Stimulated activated CD8-positive, alpha-beta memory T cell treated with anti-CD3 and anti-CD28 coated beads, Interleukin-12 subunit alpha, Interleukin-12 subunit beta, amount 100 ng/mL, for 1 hour (primary cell): Measurements from ENCODE around the gene TNN.
"Not testable (repeated sequence)": the region's sequence is repeated elsewhere in the genome, so short reads cannot be mapped to it uniquely, and the experiment has no call there.

Experiments used
- DNase-seq: peaks from one replicate; pipeline ENCODE4 v3.0.0-alpha.2; 2020; ENCODE audit warnings: low read depth

The TNN gene, protein sequence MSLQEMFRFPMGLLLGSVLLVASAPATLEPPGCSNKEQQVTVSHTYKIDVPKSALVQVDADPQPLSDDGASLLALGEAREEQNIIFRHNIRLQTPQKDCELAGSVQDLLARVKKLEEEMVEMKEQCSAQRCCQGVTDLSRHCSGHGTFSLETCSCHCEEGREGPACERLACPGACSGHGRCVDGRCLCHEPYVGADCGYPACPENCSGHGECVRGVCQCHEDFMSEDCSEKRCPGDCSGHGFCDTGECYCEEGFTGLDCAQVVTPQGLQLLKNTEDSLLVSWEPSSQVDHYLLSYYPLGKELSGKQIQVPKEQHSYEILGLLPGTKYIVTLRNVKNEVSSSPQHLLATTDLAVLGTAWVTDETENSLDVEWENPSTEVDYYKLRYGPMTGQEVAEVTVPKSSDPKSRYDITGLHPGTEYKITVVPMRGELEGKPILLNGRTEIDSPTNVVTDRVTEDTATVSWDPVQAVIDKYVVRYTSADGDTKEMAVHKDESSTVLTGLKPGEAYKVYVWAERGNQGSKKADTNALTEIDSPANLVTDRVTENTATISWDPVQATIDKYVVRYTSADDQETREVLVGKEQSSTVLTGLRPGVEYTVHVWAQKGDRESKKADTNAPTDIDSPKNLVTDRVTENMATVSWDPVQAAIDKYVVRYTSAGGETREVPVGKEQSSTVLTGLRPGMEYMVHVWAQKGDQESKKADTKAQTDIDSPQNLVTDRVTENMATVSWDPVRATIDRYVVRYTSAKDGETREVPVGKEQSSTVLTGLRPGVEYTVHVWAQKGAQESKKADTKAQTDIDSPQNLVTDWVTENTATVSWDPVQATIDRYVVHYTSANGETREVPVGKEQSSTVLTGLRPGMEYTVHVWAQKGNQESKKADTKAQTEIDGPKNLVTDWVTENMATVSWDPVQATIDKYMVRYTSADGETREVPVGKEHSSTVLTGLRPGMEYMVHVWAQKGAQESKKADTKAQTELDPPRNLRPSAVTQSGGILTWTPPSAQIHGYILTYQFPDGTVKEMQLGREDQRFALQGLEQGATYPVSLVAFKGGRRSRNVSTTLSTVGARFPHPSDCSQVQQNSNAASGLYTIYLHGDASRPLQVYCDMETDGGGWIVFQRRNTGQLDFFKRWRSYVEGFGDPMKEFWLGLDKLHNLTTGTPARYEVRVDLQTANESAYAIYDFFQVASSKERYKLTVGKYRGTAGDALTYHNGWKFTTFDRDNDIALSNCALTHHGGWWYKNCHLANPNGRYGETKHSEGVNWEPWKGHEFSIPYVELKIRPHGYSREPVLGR (N-terminal part only)

DNA sequence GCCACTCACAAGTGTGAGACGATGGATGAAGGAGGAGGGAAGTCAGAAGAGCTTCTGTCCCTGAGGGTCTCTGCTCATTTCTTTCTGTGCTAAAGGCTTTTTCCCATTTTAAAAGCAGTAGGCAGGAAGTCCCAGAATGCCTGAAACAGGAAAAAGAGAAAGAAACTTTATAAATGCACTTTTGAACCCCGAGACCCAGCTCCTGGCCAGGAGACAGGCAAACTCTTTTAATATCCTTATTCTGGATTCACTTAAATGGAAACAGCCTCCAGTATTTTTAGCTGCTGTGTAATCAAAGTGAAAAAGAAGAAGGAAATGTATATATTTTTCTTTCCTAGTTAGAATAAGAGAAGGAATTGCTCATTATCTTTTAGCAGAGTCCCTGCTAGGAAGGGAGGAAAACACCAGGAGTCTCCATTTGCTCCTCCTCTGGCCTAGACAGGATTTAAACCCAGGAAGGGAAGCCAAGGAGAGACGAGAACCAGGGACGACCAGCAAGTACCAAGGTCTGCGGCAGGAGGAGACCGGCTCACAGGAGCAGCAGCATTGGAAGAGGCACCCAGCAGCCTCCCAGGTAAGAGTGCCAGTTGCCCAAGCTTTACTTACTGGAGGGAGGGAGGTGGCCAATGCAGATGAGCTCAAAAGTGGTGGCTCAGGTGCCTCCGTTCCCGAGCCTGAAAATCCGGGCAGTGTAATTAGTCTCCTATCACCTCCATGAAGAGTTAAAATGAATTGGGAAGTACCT is at the start of gene TNN:
TNN (plus strand) TSS at position 472 of the 745 bp plus-strand sequence. CDS start 9,586 bp downstream, outside the sequence.
- DNase-seq, result no peak

DNA sequence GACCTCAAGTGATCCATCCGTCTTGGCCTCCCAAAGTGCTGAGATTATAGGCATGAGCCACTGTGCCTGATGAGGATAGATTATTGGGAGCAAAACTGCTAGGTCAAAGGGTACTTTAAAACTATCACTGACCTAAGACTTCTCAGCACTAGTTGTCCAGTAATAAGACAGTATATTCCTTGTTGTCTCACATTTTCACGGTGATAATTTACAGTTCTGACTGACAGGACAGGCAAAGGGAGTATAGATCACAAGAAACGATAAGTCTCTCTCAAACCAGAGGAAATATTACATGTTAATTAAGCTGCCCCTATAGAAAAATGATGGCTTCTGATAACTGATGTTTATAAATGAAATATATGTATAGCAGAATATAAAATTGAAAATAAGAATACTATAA is 48.1 kb upstream of the TNN start:
- no peak for DNase-seq

DNA sequence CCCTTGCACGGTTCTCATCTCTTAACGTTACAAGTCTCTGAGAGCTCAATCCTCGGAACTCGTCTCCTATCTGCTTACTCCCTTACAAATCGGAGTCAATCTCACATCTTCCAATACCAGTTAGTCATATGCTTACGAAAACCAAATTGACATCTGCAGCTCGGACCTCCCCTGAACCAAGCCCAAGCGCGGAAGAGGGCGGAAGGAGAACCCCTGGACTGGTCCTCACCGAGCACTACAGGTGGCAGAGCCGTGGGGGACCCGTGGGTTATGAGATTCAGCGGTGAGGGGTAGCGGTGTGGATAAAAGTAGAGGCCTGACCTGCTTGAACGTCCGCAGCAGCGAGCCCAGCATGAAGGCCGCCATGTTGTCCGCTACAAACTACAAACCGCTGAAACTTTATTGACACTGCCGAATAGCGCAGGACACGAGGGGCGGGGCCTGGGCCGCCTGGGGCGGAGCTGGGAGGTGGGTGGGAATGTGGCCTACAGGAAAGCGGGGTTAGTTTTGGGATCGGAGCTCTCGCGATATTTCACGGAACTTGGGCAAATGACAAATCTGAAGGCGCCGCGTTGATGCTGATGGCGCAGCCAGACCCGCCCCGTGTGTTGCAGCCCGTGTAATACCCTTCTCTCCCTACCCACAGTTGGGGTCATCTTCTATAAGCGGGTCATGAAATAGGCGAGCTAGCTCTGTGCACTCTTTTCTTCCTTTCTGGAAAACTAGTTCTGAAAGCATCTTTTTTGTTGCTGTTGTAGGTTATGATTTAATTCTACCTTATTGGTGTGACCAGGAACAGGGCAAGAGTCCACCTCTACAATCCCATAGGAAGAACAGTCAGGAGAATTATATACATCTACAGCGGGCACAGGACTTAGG is 44.4 kb upstream of the TNN start, which contains the start of gene MRPS14:
MRPS14 (minus strand) TSS at position 383 of the 879 bp plus-strand sequence; CDS start at position 366, 17 bp downstream.
- DNase-seq, result peak; percentile 97

DNA sequence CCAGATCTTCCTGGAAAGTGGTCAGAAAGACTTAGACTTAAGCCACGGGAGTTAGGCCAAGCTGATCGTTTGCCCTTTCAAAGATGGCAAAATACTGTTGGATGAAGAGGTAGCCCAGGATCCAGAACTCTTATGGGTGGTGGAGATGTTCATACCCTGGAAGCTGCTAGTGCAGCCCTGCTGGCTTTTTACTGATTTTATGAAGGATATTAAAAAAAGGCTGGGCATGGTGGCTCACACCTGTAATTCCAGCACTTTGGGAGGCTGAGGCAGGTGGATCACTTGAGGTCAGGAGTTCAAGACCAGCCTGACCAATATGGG is 43.8 kb upstream of the TNN start:
- DNase-seq, result not testable (repeated sequence)

DNA sequence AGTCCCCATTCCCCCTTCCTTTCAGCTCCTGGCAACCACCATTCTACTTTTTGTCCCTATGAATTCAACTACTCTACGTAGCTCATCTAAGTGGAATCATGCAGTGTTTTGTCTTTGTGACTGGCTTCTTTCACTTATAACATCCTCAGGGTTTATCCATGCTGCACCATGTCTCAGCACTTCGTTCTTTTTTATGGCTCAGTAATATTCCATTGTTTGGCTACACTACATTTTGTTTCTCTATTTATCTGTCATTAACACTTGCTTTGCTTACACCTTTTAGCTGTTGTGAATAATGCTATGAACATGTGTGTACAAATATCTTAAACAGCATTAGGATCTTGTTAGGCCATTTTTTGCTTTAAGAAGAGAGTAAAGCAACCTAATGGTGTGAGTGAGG is 42.9 kb upstream of the TNN start:
- DNase-seq, result no peak

DNA sequence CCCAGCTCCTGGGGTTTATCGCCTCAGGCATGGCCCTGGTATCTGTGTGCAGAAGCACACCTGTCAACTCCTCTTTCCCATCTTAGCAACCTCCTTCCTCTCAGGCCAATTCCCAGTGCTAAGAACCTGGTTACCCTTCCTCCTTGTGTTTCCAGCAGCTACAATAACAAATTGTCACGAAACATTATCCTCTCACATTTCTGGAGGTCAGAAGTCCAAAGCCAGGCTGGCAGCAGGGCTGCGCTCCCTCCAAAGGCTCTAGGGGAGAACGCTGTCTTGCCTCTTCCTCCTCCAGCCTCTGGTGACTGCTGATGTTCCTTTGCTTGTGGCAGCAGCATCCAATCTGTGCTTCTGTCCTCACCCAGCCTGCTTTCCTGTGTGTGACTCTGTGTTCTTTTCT is 33.7 kb upstream of the TNN start:
- no peak for DNase-seq

DNA sequence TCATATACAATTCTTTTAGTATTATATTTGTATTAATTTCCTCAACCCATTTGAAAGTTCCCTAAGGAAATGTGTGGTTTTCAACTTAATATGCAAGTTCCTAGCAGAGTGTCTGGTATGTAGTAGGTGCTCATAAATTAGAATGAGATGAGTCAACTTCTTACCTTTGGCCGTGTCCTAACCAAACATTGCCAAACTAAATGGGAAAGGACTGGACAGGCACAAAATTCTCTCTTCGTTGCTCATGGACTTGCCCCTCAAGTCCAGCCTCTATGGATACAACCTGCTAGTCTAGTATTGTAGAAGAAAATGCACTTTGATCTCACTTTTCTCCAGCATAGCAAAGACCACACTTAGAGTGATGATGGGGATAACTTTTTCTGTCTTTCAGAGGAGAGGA is 32.9 kb upstream of the TNN start:
- no peak for DNase-seq

DNA sequence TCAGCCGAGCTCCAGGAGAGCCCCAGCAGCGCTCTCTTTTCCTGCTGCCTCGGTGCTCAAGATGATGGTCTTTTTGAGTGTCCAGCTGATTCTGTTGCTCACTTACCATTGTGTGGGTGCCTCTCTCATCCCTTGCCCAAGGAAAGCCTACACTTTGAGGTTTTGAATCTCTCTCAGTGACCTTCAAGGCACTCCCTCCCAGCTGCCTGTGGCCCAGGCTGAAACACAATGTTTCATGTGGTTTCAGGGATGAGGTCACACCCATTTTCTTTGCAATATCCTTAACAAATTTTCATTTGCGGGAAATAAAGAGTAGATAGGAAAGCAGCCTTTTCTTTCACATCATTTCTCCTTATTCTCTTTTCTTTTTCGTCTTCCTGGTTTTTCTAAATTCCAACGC is 31.8 kb upstream of the TNN start:
- DNase-seq, result no peak

DNA sequence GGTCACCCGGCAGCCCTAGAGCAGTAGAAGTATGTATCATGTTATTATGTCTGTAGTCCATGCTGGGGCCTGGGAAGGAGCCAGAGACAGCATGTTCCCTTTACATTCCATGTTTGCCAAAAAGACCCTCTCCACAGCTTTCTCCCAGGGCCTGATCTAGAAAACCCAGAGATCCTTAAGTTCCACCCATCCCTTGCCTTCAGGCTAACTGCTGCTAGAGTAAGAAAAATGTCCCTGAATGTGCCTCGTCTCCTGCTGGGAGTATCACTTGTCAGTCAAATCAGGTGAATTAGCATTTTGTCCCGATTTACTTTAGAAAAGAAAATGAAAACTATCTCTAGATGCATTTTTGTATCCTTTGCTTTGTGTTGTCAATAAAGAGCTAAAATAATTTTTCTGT is 31.2 kb upstream of the TNN start:
- no peak for DNase-seq

DNA sequence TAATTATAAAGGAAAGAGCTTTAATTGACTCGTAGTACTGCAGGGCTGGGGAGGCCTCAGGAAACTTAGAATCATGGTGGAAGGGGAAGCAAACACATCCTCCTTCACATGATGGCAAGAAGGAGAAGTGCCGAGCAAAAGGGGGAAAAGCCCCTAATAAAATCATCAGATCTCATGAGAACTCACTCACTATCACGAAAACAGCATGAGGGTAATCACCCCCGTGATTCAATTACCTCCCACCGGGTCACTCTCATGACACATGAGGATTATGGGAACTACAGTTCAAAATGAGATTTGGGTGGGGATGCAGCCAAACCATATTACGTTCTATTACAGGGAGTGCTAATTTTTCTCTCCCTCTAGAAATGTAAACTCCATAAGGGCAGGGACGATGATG is 30.2 kb upstream of the TNN start:
- DNase-seq, result no peak

DNA sequence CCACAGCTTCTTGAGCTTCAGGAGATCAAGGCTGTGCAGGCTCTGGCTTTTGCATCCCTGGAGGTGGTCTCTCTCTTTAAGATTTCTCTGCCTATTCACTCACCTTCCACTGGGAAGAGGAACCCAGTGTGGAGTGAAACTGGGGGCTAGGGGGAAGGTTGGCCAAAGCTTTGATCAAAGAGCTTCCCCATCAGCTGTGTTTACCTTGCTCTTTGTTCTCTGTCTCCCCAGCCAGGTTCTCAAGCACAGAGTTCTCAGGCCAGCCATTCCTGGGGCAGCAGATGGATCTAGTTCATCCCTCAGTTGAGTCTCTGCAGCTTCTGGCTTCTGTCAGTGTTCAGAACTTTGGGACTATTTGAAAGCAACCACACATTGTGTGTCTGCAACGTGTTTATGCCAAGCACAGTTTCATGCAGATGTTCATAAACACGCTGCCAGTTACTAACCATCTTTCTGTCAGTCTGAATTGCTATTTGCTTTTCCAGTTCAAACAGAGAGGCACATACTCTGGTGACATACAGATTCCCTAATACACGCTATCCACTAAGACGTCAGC is 27.2 kb upstream of the TNN start:
- no peak for DNase-seq

DNA sequence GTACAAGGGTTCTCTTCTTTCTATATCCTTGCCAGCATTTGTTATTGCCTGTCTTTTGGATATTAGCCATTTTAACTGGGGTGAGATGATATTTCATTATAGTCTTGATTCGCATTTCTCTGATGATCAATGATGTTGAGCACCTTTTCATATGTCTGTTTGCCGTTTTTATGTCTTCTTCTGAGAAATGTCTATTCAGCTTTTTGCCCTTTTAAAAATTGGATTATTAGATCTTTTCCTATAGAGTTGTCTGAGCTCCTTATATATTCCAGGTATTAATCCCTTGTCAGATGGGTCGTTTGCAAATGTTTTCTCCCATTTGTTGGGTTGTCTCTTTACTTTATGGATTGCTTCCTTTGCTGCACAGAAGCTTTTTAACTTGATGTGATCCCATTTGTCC is 25.0 kb upstream of the TNN start:
- no peak for DNase-seq

DNA sequence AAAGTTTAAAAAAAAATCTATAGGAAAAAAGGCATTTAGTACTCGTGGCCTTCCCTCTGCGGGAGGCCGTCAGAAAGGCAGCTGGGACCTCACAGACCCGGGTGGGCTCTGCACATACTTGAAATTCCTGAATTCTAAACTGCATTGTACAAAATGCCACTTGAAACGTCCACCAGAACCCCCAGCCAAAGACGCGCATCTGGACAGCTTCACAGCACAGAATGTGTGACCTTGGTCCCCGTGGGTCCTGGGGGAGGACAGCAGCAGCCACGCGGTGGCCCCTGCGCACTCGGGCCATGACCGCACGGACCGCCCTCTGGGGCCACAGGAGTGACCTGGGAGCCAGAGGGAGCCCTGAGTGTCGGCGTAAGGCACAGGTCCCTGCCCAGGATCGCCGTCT is 23.8 kb upstream of the TNN start:
- DNase-seq, result no peak

DNA sequence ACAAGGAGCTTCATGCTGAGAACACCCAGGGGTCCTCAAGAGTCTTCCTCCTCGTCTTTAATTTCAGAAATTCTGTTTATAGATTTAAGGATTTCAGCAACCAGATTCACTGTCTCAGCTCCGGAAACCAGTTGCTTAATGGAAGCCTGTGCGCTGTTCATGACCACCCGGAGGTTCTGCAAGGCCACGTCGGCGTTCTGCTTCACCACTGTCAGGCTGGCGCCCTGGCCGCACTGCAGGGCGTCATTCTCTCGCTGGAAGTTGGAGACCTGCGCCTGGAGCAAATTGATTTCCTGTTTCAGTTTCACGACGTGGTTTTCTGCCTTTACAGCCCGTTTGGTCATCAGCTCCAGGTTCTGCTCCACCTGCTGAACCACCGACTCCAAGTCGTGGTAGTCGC is 23.0 kb upstream of the TNN start:
- not testable (repeated sequence) for DNase-seq

DNA sequence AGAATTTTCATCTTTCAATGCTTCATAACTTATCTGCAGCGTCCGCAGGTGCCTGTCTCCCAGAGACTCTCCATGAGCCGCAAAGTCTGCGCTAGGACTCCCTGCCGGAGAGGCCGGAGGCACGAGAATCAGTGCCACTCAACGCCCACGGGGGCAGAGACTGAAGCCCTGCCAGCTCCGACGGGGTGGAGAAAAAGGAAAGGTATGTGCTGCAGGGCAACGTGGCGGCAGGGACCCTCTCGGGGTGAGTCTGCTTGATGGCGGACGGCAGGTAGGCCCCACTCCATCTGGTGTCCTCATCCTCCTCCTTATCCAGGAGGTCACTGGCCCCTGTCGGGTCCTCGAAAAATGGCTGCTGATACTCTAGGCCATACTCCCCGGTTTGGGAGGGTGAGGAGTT is 22.5 kb upstream of the TNN start:
- DNase-seq, result no peak

DNA sequence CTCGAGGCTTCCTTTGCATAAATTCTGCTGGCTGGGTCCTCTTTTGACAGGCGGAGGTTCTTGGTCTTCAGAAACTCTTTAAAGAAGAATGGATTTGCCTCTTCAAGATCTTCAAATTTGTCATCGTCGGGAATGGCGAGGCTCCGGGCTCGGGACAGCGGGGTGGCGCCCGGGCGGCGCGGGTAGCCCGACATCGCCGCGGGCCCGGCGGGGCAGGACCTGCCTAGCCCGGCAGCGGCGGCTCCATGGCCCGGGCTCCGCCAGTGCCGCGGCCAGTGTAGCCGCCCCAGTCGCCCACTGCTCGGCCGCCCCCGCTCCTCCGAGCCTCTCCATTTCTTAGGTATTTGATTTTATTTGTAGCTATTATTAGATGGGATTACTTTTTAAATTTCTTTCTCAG is 22.1 kb upstream of the TNN start:
- no peak for DNase-seq

DNA sequence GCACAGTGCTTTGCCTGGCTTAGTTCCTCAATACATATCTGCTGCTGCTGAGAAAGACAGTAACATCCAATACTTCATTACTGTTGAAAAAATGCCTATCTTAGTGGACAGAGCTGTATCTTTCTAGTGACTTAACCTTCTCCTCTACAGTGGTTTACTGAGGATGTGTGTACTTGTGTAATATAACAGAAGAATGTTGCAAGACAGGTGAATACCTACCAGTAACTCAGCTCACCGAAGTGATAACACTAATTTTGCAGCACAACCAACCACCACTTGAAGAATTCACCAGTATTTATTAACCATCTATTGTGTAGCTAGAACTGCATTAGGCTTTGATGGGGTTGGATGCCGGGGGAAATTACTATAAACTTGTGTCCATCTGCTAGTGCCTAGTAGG is 16.6 kb upstream of the TNN start:
- DNase-seq, result no peak

DNA sequence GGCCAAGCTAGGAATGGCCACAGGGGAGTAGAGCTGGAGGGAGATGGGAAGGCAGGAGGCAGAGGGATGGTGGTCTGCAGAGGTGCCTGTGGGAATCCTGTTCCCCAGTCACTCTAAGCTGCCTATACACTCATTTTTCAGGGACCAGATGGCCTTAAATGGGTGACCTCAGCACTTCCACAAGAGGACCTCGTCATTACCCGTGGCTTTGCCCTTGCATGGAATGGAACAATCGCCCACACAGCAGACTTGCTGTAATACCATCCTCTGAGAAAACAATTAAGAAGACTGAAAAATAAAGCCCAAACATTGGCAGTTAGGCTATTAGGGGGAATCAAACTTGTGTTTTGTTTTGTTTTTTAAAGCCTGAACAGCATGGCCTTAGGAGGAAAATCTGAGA is 12.9 kb upstream of the TNN start:
- no peak for DNase-seq

DNA sequence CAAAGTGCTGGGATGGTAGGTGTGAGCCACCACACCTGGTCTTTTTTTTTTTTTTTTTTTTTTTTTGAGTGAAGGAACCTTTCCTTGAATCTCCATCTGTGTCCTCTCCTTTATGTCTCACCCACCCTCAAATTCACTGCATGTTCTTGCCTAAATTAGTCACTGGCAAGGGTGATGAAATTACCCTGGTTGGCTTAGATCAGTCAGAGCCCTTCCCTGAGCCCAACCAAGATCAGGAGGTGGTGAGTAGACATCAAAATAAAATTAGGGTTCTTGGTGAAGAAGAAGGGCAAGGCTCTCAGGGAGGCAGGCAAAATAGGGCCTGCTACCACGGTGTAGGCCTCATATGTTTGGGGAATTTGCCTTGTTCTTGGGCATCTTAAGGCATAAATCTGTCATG is 5.3 kb upstream of the TNN start:
- DNase-seq, result no peak

DNA sequence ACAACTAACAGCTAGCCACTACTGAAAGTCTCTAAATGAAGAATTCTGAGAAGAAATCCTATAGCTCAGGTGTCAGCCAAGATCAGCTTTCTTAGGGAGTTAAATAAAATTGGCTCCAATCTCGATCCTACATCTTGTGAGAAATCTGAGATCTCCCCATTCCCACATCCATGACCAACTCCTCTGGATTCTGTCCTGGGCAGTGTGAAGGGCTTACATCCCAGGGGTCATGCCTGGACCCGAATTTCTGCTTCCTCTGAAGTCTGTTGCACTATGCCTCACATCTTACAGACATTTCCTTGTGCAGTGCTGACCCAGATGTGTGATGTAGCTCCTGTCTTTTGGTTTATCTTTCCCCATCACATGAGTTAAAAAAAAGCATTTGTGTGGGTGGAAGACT is 4.8 kb upstream of the TNN start:
- no peak for DNase-seq
